HG02623 (cell line): ENCODE data around the gene ADGRL1.

Source experiments
- ATAC-seq: cut with Tn5 transposase; IDR thresholded peaks from one replicate; pipeline ENCODE4 v1.9.1; 2021; ENCODE audit warnings: moderate library complexity; ENCODE audit not compliant: unreplicated experiment

ADGRL1 gene

GRCh38 chr19:14115756-14116155 is 90.2 kb downstream of the ADGRL1 start:
- no peak for ATAC-seq

DNA sequence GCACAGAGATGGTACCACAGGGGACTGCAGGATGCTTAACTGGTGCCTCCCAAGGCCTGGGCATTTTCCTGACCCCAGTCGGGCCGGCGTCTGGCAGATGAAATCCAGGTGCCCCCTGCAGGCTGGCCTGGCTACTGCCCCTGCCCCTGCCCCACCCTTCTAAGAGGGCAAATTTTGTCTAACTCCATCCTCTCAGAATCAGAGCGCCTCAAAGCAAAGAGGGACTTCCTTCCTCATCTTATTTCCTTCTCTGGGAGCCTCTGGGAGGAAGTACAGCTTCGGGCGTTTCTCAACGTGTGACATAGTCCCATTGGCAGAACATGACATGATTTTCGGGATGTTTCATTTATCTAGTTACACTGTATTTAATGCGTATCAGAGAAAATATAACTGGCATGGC is 91.1 kb downstream of the ADGRL1 start:
- ATAC-seq, result no peak

GRCh38 chr19:14114439-14114838 is 91.5 kb downstream of the ADGRL1 start:
- ATAC-seq, result no peak

DNA sequence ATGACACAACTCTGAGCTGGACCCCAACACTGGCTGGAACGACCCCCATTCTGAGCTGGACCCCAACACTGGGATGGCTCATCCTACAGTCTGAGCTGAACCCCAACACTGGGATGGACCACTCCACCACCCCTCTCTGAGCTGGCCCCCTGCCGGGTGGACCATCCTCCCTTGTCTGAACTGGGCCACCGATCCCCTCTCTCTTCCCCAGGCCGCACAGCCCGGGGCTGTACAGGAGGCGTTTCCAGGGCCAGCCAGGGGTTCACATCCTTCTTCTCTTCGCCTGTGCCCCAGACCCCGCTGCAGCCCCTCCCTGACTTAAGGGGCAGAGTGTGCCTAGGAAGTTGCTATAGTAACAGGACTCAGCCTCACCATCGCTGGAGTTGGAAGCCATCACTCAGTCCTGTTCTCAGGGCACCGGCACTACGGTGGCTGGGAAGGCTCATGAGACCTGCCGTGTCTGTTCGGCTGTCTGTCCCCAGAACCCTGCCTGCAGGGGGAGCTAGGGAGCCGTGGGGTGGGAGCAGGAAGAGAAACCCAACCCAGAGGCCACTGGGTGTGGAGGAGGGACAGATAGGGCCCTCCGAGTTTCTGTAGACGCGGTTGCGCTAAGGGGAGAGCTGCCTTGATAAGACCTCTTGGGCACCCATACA is 92.1 kb downstream of the ADGRL1 start:
- no peak for ATAC-seq

GRCh38 chr19:14112809-14113385 is 93.1 kb downstream of the ADGRL1 start:
- ATAC-seq, result no peak

DNA sequence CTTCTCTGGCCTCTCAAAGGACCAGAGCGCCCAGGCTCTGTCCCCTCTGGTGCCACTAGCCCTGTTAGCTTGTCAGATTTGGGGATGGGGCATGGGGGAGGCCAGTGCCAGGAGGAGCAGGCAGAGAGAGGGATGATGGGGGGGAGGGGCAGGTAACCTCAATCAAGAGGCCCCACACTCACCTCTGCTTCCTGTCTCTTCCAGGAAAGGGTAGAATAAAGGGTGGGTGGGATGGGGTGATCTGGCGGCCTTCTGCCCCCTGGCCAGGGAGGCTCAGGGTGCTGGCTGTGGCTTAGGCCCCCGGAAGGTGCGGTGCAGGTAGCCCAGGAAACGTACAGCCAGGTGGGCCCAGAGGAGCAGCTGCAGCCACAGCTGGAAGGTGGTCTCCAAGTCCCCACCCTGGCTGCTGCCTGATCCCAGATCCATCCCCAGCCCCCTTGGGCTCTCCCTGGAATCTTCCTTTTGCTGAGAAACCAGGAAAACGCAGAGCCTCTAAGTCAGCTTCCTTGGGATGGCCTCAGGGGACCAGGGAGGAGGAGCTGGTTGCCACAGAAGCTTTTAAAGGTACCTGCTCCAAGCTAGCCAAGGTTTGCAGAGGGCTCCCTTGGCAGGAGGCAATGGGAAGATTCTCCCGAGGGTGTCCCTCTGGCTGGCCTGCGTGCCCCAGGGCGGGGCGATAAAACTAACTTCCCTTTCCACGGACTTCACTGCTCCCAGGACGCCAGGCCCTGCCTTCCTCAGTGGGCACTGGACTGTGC is 93.7 kb downstream of the ADGRL1 start:
- ATAC-seq, result no peak

DNA sequence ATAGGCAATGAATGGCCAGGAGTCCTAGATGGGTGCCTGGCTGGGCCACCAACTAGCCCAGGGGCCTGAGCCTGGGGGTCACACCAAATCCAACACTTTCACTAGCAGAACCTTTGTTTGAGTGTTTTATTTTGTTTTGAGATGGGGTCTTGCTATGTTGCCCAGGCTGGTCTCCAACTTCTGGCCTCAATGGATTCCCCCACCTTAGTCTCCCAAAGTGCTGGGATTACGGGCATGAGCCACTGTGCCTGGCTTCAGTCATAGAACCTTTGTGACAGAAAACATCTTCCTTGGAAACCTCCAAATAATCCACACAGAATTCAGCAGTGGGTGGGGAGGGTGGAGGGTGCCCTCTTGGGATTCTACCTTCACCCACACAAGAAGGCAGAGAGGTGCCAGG is 94.5 kb downstream of the ADGRL1 start:
- no peak for ATAC-seq

DNA sequence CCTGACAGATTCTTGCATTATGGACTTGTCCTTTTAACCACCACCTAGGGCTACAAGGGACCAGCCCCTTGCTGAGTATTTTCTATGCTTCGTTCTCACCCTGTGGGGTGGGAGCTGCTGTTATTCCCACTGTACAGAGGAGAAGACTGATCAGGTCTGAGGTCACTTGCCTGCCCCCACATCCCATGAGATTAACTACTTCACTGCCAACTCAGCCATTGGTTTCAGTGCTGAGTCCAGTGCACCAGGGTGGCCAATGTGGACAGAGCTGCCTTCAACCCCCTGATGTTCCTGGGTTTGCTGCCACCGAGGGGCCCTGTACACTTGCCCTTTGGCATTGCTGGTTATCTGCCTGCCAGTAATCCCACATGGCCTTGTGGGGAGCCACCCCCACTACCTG is 95.3 kb downstream of the ADGRL1 start:
- ATAC-seq, result no peak

DNA sequence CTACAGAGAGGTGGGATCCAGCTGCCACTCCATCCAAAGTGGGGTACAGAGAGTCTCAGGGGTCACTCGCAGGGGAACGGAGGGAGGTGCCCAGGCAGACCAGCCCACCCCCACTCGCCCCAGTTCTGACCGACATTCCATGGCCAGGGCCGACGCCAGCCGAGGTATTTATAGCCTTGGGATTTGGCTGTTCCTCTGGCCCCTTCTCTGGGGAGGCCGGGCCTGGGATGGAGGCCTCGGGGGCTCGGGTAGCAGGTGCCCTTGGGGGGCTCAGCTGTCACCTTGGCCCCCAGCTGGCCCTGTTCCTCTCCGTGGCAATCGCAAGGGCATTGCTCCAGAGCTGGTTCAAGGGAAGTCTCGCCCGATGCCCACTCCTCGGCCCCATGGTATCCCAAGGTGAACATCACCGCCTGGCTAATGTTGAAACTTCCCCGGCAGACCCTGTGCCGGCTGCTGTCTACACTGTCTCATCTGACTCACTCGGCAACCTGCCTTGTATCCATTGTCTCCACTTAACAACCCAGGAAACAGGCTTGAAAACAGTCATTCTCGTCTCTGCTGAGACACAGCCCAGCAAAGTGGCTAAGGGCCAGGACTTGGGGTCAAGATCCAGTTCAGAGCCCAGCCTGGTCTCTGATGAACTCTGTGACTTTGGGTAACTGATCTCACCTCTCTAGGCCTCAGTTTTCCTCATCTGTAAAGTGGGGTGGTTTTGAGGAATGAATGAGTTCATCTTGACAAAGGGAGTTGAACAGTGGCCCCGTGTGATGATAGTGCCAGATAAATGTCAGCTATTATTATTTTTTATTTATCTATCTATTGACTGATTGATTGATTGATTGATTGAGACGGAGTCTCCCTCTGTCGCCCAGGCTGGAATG is 98.1 kb downstream of the ADGRL1 start:
- ATAC-seq, result no peak

DNA sequence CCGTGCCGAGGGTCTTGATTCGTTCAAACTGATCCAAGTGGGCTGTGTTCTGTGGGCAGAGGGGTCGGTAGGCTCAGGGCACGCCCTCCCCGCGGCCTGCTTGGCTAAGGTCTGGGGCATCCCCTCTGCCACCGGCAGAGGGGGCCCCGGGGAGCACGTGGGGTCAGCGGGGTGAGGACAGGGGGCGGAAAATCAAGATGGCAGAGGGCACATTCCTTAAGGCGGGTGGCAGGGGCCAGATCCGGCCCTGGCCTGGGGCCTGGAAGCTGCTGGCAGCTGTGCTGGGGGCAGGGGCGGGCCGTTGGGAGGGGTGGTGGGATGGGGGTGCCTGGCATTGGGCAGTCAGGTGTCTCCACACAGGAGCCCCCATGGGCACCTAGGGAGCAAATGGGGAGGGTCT is 99.1 kb downstream of the ADGRL1 start:
- no peak for ATAC-seq

GRCh38 chr19:14105680-14106079 is 100.3 kb downstream of the ADGRL1 start:
- ATAC-seq, result no peak

DNA sequence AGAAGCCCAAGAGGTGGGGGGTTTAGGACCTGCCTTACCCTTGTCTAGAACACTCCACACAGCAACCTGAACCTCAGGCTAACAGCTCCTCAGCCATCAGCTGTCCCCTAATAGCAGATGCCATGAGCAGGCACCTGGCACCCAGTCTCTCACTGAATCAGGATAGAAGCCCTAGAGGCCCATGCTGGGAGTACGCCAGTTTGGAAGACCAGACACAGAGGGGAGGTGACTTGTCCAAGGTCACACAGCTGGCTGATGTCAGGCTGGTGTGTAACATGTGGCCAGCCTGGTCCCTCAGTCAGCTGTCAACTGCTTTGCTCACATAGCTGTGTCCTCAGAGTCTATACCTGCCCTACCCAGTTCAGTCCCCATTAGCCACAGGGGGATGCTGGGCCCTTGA is 102.7 kb downstream of the ADGRL1 start:
- ATAC-seq, result no peak

DNA sequence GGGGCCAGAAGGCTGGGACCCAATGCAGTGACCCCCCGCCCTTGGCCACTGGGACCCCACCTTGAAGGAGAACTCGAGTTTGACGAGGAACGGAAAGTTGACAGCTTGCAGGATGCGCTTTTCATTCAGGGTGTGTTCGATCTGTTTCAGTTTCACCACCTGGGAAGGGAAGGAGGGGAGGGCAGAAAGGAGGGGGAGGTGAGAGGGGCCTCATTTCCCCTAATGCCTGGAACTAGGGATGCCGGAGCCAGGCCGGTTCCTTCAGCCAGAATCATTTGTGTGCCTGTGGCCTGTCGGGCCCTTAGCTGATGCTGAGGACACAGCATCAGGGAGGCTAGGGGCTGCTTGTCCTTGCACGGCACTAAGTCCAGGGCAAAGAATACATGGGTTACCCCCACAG is 103.2 kb downstream of the ADGRL1 start:
- no peak for ATAC-seq

DNA sequence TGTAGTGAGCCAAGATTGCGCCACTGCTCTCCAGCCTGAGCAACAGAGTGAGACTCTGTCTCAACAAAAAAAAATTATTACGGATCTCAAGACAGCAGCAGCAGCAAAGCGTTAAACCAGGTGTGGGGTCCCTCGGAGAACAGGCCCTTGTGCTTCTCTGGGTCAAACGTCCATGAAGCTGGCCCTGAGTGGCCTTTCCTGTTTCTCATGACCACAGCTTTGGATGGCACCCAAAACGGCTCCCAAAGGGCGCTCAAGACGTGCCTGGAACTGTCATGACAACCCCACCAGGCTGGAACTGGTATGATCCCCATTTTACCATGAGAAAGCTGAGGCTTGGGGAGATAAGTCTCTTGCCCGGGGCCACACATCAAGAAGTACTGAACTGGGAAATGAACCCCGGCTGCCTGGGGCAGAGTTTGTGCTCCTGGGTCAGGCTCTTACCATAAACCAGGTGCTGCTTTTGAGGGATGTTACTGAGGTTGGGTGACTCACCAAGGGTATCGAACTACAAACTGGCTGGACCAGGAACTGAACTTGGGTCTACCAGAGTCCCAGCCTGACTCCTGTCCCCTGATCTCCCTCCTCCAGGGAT is 103.8 kb downstream of the ADGRL1 start:
- ATAC-seq, result no peak

DNA sequence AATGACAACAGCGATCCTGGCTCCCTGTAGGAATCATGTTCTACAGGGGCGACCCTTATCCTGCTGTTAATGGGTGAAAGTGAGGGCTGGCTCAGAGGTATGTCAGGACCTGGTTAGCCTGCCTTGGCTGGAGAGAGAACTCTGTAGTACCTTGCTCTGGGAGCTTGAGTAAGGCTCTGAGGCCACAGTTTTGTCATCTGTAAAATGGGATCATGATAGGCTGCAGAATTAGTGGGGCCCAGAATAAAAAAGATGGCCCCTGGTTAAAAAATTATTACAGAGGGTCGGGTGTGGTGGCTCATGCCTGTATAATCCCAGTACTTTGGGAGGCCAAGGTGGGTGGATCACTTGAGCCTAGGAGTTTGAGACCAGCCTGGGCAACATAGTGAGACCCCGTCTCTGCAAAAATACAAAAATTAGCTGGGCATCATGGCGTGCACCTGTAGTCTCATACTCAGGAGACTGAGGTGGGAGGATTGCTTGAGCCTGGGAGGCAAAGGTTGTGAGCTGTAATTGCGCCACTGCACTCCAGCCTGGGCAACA is 104.9 kb downstream of the ADGRL1 start:
- no peak for ATAC-seq
